GM18508 (cell line): ENCODE measurements around the gene SMC5.
"Not testable (repeated sequence)": the region's sequence is repeated elsewhere in the genome, so short reads cannot be mapped to it uniquely, and the experiment has no call there.

Source experiments
- ATAC-seq: cut with Tn5 transposase; IDR thresholded peaks from one replicate; pipeline ENCODE4 v1.9.1; 2021; ENCODE audit warnings: moderate number of reproducible peaks; ENCODE audit not compliant: insufficient read depth, unreplicated experiment

SMC5 gene

DNA sequence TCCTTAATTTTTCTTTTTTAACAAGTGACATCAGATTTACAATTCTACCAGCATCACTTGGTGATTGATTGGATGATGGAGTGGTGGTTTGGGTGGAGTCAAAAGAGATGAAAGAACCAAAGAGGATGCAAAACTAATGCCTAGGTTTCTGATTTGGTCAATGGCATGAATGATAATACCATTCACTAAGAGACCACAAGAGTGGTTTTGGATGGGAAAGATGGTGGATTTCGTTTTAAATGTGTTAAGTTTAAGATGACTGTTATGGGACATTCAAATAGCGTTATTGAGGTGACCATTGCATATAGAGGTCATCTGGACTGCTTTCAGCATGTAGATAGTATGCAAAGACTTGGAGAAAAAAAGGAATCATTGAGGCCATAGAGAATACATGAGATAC lies 3.6 kb downstream of the SMC5 start:
- ATAC-seq, result no peak

DNA sequence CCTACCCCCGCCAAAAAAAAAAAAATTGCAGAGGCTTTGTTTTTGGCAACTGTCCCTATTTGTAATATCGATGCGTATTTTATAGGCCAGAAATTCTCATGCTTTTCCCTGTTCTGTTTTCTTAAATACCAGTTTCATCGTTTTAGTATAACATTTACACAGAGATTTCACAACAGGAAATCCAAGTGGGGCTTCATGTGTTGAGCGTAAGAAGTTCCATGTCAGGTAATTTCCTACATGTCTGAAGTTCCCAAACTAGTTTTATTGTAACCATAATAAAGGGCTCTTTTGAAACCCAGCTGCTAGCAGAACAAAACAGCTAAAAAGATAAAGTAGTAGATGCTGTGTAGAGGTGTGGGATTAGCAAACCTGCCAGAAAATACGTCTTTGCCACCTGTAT lies 4.2 kb downstream of the SMC5 start:
- no peak for ATAC-seq

DNA sequence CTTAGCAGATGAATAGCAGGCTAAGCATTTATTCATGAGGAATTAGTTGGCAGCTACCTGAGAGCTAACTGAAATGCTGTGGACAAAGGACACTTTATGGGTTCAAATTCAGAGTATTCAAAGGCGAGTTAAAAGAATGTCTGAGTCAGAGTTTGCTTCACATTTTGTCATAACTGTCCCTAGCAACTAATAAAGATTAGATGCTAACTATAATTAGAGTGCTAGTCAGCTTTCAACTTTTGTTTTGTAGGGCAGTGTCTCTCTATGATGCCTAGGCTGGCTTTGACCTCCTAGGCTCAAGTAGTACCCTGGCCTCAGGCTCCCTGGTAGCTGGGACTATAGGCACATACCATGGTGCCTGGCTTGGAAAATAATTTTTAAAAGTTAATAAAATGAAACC lies 4.6 kb downstream of the SMC5 start:
- ATAC-seq, result no peak

DNA sequence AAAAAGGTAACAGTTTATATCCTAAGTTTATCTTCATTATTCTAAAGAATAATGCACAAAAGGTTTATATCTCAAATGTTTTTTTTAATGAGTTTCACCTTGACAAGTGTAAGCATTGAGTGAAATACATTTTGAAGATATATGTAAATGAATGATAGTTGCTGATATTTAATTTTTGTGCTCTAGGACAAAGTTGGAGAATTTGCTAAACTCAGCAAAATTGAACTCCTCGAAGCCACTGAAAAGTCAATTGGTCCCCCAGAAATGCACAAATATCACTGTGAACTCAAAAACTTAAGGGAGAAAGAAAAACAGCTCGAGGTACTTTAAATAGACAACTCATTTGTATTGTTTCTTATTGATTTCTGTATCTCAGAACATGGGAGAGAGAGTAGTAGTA lies 19.5 kb downstream of the SMC5 start:
- no peak for ATAC-seq

DNA sequence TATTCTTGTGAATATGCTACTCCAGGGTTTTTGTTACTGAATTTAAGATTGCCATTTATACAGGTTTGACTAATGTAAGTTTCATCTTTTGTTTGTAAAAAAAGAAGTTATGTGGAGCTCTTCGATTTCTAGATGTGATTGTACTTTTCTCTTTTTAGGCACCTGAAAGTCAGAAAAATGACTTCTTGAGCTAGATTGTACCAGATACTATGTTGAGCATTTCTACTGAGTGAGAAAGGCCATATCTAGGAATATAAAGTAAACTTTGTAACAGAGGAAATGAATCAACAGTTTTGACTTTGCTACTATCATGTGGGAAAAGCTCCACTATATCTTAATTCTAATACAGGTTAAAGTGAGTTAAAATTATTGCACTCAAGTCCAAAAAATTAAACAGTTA lies 25.1 kb downstream of the SMC5 start:
- no peak for ATAC-seq

DNA sequence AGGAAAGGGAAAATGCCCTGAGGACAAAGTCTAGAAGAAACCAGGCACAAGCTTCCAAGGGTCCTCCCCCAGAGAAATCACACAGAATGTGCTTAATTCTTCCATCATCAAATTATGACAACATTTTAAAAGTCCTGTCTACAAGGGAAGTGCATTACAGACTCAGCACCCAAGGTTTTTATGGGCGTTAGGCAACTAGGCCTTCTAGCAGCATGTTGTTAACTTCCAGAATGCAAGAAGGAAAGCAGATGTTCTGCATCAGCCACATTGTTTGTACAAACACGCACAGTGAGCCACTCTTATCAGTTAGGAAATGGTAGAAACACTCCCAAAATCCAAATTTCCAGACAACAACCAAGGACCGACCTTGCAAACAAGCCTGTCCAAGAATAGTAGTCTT lies 26.5 kb downstream of the SMC5 start:
- ATAC-seq, result no peak

DNA sequence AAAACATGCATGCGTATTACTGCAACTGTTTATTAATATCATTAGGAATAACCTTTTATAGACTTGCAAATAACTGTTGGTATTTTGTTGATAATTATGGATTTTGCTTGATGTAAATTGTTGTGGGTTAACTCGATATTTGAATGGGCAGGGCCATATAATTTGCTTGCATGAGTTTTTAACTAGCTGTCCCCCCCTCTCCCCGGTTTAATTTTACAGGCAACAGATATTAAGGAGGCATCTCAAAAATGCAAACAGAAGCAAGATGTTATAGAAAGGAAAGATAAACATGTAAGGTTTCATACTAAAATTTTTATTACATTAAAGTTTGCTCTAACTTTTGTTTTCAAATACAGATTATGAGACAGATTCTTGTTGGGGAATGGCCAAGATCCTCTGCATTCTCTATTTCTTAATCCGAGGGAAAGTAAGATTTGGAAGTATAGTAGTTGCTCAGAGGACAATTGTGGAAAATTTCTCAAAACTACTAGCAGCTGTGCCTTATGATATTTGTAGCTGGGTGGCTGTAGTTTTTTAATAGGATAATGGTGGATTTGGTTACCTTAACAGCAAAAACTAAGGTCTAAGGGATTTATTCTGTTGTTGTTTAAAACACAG lies 27.3 kb downstream of the SMC5 start:
- ATAC-seq, result no peak

DNA sequence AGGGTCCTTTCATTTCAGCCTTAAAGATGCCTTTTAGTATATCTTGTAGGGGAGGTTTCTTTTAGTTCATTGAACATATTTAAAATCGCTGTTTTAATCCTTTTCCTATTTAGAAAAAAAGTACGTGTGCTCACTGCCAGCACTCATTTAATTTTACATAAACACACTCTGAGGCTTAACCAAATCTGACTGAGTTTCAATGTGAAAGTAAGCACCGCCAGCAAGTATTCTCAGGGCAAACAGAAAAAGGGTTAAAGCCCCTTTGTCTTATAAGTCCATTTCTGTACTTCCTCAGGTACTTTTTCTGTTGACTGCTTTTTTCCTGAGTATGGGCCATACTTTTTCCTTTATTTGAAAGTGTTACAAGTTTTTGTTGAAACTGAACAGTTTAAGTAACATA lies 31.8 kb downstream of the SMC5 start:
- ATAC-seq, result no peak

DNA sequence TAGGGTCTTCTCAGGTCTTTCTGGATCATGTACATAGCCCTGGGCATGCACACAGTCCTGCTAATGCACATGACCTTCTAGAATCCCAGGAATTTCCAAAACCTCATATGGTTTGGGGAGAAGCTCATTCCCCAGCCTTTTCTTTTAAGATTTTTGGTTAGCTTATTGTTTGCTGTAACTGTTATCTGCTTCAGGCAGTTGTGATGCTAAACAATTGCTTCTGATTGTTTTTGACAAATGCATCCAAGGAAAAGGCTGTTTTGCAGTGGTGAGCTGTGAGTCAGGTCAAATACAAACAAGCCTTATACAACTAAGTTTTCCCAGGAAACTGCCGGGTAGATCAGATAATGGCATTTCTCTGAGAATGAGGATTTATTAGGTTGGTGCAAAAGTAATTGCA lies 32.7 kb downstream of the SMC5 start:
- ATAC-seq, result no peak

DNA sequence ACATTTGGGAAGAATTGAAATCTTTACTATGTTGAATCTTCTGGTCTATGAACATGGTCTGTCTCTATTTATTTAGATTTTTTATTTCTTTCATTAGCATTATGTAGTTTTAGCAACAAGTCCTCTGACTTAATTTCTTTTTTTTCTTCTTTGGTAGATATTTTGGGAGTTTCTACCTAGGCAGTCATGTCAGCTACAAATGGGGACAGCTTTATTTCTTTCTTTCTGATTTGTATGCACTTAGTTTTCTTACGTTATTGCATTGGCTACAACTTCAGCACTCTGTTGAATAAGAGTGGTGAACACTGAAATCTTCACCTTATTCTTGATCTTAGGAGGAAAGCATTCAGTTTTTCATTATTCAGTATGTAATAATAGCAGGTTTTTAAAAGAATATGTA lies 33.5 kb downstream of the SMC5 start:
- ATAC-seq, result no peak

DNA sequence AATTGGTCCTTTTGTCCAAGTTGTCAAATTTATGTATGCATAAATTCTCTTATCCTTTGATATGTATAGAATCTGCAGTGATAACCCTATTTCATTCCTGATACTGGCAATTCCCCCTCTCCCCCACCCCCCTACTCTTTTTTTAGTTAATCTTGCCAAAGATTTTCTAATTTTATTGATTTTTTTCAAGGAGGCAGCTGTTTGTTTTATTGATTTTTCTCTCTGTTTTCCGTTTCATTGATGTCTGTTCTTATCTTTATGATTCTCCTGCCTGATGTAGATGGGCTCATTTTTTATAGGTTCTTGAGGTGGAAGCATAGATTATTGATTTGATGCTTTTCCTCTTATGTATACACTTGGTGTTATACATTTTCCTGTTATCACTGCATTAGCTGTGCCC lies 34.4 kb downstream of the SMC5 start:
- ATAC-seq, result no peak

DNA sequence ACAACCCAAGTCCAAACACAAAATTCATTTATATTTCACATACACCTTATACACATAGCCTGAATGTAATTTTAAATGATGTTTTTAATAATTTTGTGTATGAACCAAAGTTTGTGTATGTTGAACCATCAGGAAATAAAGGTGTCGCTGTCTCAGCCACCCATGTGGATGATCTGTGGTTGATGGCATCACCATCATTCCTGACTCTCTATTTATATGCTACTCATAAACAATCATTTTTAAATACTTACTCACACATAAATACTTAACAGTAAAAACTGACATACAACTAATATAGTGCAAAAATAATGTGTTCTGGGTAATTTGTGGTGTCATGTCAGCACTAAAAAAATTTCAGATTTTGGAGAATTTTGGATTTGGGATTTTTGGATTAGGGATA lies 38.4 kb downstream of the SMC5 start:
- no peak for ATAC-seq

DNA sequence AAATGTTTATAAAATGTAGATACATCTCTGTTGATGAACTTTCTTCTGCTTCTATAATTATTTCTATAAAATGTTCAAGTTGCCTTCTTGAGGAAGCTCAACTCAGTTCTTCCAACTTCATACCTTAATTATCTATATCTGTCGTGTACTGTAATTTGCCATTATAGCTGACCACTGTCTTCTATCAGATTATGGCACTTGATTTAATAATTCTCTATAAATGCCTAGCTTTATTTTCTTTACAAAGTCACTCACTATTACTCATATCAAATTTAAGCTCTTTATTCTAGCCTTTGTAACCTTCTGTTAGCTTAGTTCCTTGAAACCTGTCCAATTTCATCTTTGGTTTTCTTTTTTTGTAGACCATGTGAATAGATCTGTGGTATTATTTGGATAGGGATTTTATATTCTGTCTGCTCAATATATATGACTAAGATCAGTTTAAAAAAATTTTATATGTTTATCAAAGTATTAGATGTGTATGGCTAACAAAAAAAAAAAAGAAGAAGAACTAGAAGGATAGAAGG lies 39.5 kb downstream of the SMC5 start:
- no peak for ATAC-seq

DNA sequence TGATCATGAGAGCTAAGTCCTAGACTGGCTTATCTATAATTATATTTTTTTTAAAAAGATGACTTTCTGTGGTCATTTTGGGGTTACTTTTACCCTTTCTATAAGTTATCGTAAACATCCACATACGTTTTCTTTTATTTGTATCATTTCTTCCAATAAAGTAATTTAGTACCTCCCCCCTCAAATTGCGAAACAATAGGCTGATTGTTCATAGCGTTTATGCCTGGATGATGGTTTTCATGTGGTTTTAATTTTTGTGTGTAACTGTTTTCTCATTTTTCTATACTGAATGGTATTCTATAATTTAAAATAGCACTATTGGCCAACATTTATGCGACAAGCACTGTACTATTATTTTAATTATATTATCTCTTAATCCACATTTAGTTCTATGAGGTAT lies 44.5 kb downstream of the SMC5 start:
- ATAC-seq, result no peak

DNA sequence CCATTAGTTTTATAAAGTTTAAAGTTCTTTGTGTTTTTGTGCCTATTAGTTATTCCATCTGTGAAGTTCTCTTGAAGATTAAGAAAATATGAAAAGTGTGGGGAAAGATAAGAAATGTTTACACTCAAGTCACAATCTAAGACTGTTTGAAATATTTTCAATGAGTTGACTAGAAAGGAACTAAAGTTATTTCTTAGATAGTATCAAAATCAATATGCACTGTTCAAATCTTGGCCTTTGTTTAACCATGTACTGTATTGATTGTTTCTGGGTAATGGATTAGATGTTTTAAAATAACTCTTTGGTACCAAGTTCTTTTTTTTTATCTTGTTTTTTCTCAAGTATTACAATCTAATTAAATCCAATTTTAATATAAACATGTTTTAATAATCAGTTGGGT lies 46.0 kb downstream of the SMC5 start:
- no peak for ATAC-seq

DNA sequence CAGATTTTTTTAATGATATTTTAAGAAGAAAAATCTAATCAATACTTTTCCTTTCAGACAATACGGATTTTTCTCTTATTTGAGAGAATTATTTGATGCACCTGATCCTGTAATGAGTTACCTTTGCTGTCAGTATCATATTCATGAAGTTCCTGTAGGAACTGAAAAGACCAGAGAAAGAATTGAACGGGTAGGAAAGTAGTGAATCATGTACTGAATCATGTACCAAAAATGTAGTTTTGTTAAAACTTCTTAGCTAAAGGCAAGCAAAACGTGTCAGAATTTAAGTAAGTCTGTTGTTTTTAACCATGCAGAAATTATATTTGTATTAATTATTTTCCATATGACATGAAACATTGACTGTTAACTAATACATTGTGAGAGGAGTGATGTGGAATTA lies 56.6 kb downstream of the SMC5 start:
- no peak for ATAC-seq

DNA sequence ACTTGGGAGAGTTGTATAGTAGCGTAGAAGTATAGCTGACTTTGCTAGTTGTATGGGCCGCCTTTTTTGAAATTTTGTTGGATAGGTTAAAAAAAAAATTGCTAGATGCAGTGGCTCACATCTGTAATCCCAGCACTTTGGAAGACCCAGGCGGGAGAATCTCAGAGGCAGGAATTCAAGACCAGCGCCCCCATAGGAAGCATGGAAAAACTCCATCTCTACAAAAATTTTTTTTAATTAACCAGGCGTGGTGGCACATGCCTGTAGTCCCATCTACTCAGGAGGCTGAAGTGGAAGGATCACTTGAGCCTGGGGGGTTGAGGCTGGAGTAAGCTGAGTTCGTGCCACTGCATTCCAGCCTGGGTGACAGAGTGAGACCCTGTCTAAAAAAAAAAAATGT lies 59.2 kb downstream of the SMC5 start:
- ATAC-seq, result no peak

DNA sequence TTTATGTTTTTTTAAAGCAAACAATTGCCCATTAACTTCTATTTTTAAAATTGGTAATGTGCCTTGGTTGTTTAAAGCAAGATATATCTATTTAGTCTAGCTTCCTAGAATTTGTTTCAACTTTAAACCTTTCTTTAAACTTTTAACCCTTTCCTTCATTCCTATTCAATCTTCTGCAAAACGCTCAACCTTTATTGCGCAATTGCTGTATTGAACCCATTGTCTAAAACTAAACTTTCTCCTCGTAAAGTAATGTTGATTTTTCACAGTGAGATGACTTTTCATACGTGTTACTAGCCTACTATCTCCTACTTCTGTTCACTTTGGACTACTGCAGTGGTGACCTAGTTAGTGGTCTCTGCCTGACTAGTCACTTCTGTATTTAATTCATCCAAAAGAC lies 63.3 kb downstream of the SMC5 start:
- no peak for ATAC-seq

DNA sequence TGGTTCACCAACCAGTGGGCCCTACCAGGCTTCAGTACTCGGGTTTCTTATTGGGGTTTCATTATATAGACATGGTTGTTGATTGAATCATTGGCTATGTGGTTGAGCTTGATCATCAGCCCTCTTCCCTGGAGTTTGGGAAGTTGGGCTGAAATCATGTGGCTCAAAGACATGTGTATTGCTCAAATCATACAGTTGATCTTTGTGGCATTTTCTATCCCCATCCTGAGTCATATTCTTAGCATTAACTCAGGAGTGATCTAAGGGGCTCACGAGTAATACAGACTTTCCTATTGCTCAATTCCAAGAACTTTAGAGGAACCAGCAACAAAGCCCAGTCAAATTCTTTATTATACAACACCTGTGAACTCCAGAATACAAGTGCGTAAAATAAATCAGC lies 66.2 kb downstream of the SMC5 start:
- no peak for ATAC-seq

DNA sequence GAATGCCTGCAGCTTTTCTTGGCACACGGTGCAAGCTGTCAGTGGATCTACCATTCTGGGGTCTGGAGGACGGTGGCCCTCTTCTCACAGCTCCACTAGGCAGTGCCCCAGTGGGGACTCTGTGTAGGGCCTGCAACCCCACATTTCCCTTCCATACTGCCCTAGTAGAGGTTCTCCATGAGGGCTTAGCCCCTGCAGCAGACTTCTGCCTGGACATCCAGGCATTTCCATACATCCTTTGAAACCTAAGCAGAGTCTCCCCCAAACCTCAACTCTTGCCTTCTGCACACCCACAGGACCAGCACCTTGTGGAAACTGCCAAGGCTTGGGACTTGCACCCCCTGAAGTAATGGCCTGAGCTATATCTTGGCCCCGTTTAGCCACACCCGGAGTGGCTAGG lies 69.8 kb downstream of the SMC5 start:
- not testable (repeated sequence) for ATAC-seq

DNA sequence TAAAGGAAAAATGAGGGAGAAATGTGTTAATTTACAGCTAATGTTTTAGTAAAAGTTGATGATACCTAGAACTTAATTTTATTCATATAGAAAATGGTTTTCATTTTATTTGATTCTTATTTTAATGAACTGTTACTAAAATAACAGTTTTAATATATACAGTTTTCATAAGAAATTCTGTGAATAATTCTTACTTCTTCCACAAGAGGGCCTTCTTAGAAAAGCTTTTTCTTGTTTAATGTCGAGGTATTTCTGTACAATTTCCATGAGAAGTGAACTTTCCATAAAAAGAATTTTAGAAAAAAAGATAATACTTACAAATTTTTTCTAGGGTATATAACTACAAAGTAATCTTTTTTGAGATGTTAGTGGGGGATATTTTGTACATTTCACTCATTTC lies 81.8 kb downstream of the SMC5 start:
- no peak for ATAC-seq

DNA sequence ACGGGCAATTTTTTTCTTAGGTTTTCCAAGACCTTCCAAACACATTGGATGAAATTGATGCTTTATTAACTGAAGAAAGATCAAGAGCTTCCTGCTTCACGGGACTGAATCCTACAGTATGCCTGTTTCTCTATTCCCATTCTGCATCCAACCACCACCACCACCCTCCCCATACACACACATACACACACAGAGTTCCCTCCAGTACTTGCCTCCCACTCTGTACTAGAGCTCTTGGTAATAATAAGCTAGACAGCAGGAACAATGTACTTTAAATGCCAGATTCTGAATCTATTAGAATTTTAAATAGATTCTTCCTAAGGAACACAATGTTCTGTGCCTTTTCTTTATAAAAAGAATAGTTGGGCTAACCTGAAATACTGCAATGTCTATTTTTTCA lies 88.3 kb downstream of the SMC5 start:
- no peak for ATAC-seq

DNA sequence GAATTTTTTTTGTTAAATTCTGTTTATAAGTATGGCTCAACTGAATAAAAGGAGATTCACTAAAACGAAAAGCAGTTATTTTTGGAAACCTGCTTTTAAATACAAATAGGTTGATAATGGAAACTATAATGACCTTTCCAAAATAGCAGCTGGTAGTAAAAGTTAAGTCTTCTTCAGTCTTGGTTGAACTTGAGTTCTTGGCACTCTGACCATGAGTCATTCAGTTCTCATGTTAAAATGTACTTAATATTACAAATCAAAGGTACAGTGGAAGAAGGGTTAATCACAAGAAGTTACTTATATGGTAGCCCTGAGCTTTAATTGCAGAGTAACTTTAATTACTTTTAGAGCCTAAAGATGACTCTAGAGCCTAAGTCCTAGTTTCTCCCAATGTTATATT lies 93.6 kb downstream of the SMC5 start:
- ATAC-seq, result no peak
